Large intestine (tissue), 12 donors: Measurements from ENCODE around the gene MYH15. TPM values are rescaled to one million over a fixed set of nuclear protein-coding genes. Genes with fewer than 3 reads are reported as not detected.

Experiments
- DNase-seq, 2 donors: peaks; one replicate each; pipeline versions ENCODE4 v3.0.0 to v3.0.0-alpha.2; 2013
- H3K27ac ChIP-seq: one replicate; pipeline ENCODE4 v1.5.1; 2013; ENCODE audit warnings: low read length
- H3K27me3 ChIP-seq: 2 replicates; pipeline ENCODE4 v1.6.1; 2013; ENCODE audit warnings: low read length; ENCODE audit not compliant: control insufficient read depth, insufficient read depth
- H3K36me3 ChIP-seq: 2 replicates; pipeline ENCODE4 v1.6.1; 2013; ENCODE audit warnings: low read length; ENCODE audit not compliant: control insufficient read depth, insufficient read depth
- H3K4me1 ChIP-seq: one replicate; pipeline ENCODE4 v1.6.1; 2013; ENCODE audit warnings: low read length; ENCODE audit not compliant: control insufficient read depth, insufficient read depth
- H3K4me3 ChIP-seq: one replicate; pipeline ENCODE4 v1.5.1; 2013; ENCODE audit warnings: low read length
- H3K9me3 ChIP-seq: one replicate; pipeline ENCODE4 v1.6.1; 2013; ENCODE audit warnings: mild to moderate bottlenecking, low read depth, low read length, moderate library complexity; ENCODE audit not compliant: control insufficient read depth
- WGBS: methylation state at CpG from one replicate; pipeline ENCODE4 v1.1.5; 2013; ENCODE audit warnings: low lambda C conversion rate; ENCODE audit not compliant: insufficient coverage; 5-methylcytosine and 5-hydroxymethylcytosine counted together
- long read RNA-seq, 11 donors: transcript quantifications; one replicate each; lab custom pipeline, GENCODE V29; 2026
- polyA plus RNA-seq: library from polyadenylated mRNA; unstranded; fragments of 120-200 nt; gene quantifications from one replicate; pipeline ENCODE4 v1.2.1, GENCODE V29; 2013

Gene MYH15
- polyA plus RNA-seq, result 1.0 TPM
- long read RNA-seq, donor 1, result 0 reads
- long read RNA-seq, donor 2, result 0 reads
- long read RNA-seq, donor 3, result 0 reads
- long read RNA-seq, donor 4, result 0 reads
- long read RNA-seq, donor 5, result 0 reads
- long read RNA-seq, donor 6, result 0 reads
- long read RNA-seq, donor 7, result 0 reads
- long read RNA-seq, donor 8, result 0 reads
- long read RNA-seq, donor 9, result 0 reads
- long read RNA-seq, donor 10, result 0 reads
- long read RNA-seq, donor 11, result 0 reads

DNA sequence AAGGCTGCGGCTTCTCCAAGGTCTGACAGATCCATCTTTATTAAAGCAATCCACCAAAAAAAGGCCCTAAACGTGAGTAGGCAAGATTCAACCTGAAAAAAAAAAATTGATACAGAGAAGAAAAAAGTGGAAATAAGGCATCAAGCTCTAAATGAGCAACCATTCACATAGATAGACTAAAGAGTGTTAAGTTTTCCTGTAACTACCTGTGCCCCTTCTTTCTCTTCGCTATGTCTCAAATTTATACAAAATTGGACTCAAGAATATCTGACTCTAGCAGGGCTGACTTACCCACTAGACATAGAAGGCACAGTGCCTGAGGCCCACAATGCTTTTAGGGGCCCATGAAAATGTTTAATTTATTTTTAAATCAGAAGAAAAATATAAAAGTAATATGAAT lies at the start of gene MYH15:
Gene MYH15, minus strand, starts transcription at position 101 of the 400 bp plus-strand sequence. Its CDS starts 66 bp downstream, at position 35.
- Histone ChIP-seq H3K36me3 (no peaks in the 10 kb centered on the region), H3K9me3 (no peaks in the 10 kb centered on the region), H3K4me3 (no peak within 1 kb of the TSS), H3K27ac (no peak within 1 kb of the TSS), H3K27me3 (no peaks in the 10 kb centered on the region), H3K4me1 (no peaks in the 10 kb centered on the region)
- no peak for DNase-seq
- 100% methylated on average over 2 of the region's 3 CpGs for WGBS

DNA sequence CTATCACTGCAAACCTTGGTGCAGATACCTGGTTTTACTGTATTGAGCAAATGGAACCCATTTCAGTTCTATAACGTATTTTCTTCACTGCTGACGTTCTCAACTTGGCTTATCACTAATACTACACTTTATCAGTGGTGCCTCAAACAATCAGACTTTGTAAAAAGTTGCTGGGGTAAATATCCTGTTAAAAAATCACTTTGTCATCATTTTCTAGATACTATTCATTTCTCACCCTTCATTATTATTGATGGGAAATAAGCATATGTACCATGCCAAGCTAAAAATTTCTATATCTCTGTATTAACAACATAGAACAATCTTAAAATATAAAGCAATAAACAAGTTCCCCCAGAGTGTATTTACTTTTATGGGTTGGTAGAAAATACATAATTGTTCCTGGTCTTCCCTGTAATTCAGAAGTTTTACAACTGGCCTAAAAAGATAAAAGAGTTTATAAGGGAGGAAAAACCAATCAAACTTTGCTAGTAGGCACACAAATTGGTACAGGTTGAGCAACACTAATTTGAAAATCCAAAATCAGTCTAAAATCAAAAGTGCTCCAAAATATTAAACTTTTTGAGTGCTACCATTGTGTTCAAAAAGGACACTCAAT lies 45.7 kb upstream of the MYH15 start:
- no peak overlapping the region for H3K27ac ChIP-seq
- no peak for DNase-seq
- H3K4me1 ChIP-seq, result no peaks in the 10 kb centered on the region
- no peaks in the 10 kb centered on the region for H3K9me3 ChIP-seq
- H3K36me3 ChIP-seq, result peaks cover 3% of the 10 kb centered on the region
- WGBS, result 40% methylated on average over 1 of the region's 2 CpGs
- no peaks in the 10 kb centered on the region for H3K27me3 ChIP-seq
- no peak overlapping the region for H3K4me3 ChIP-seq

DNA sequence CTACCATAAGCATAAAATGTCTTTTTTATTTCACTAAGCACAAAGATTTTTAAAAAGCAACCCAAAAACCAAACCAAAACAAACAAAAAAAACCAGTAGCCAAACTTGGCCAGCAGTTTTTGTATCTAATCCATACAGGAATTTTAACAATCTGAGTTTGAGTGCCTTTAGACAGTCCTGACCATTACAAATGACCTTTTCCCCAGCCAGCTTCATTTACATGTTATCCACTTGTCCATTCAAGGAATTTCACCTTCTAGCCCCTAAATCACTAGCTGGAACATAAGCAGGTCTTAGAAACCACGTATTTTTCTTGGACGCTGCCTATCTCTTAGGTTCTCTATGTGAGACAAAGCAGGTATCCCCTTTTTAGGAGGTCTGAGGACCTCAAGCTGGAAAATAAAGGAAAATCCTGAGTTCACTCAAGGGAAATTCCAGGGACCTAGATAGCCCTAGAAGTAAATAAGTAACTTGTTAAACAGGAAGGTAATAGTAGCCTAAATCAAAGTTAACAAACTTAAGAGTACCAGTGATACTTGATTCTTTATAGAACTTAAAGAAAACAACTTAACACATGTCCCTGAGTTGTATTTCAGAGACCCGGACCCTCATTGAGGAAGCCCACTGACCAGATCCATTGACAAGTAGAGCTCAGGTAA lies 44.6 kb upstream of the MYH15 start:
- Histone ChIP-seq H3K9me3 (no peaks in the 10 kb centered on the region), H3K4me1 (no peaks in the 10 kb centered on the region), H3K27me3 (no peaks in the 10 kb centered on the region), H3K4me3 (no peak overlapping the region), H3K27ac (peak overlapping the region; percentile 20), H3K36me3 (peaks cover 3% of the 10 kb centered on the region)
- no CpG with 5 or more reads among the region's 3 CpGs for WGBS
- DNase-seq, result peak in 1 of 2 donors; percentile 35

DNA sequence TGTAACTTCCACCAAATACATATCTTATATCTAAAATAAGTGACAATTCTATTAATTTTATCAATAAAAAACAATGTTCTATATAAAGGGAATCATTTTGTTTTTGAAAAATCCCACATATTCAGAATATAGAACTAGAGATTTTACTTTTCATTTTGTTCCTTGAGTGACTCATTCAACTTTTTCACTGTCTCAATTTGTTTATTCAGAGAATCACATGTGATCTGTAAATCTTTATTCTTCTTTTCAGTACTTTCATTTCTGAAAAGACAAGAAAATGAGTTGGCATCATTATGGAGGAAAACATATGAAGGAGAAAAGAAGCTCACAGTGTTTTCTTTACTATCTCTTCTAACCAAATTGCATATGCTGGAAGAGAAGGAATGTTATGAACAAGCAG lies 43.8 kb upstream of the MYH15 start:
- H3K36me3 ChIP-seq, result peaks cover 3% of the 10 kb centered on the region
- H3K27ac ChIP-seq, result no peak overlapping the region
- H3K4me3 ChIP-seq, result no peak overlapping the region
- H3K9me3 ChIP-seq, result no peaks in the 10 kb centered on the region
- no peaks in the 10 kb centered on the region for H3K4me1 ChIP-seq
- H3K27me3 ChIP-seq, result no peaks in the 10 kb centered on the region
- no peak for DNase-seq

DNA sequence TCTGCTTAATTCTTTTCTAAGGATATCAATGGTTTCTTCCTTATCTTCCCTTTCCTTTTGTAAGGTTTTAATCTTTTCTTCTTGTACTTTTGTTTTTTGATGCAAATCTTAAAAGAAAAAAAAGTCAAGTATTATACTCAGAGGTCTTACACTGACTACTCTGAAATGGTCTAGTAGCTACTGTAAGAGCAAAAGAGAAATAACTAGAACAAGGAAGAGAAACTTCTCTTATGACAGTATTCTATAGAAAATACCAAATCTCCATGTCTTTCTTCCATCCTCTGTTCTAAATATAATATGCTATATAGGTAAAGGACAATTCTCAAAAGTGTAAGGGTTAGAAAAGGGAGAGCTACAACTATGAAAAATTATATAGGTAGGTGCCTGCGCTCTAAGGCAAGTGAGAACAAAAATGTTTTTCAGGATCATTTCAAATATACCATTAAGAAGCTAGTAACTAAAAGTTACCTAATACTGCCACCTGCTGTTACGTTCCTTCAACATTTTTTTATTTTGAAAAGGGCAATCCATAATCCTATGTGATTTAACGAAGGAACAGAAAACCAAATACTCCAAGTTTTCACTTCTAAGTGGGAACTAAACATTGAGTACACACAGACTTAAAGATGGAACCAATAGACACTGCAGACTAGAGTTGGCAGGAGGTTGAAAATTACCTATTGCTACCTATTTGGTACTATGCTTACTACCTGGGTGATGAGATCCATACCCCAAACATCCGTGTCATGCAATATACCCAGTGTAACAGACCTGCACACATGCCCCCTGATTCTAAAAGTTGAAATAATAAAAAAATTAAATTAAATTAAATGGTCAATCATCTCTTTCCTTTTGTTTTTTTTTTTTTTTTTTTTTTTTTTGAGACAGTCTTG lies 42.1 kb upstream of the MYH15 start:
- no peaks in the 10 kb centered on the region for H3K4me1 ChIP-seq
- DNase-seq, result peak; percentile 14 to 31
- no peak overlapping the region for H3K27ac ChIP-seq
- 63% methylated on average over 3 of the region's 4 CpGs for WGBS
- no peak overlapping the region for H3K4me3 ChIP-seq
- no peaks in the 10 kb centered on the region for H3K27me3 ChIP-seq
- H3K9me3 ChIP-seq, result no peaks in the 10 kb centered on the region
- no peaks in the 10 kb centered on the region for H3K36me3 ChIP-seq

DNA sequence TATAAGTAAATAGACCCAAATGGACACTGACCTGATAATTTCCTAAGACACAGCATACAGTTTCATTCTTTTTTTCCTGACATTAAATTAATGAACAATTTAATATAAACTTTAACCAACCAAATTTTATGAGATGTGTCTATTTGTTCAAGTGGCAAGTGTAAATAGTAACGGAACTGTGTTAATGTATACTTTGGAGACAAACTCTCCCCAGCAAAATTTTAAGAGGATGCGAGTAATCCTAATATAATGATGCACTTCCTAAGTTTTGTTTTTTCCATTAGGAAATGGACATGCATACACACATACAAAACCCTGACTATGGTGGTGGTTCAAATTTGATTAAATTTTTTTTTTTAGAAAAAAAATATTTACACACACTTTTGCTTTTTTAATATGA lies 38.5 kb upstream of the MYH15 start:
- no peaks in the 10 kb centered on the region for H3K27me3 ChIP-seq
- no peaks in the 10 kb centered on the region for H3K4me1 ChIP-seq
- no peak overlapping the region for H3K27ac ChIP-seq
- no peaks in the 10 kb centered on the region for H3K9me3 ChIP-seq
- no CpG with 5 or more reads among the region's 2 CpGs for WGBS
- H3K4me3 ChIP-seq, result no peak overlapping the region
- DNase-seq, result no peak
- no peaks in the 10 kb centered on the region for H3K36me3 ChIP-seq

DNA sequence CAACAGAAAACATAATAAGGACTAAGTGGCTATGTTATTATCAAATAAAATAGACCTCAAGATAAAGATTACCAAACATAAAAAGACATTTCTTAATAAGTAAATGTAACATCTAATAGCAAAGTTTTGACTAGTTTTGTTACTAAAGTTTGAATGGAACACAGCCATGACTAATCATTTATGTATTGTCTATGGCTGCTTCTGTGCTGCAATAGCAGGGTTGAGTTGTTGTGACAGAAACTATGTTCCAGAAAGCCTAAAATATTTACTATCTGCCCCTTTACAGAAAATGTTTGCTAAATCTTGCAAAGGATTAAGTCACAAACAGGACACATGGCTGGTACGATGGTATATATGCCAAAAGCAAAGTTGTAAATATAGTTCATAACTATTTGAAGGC lies 37.9 kb upstream of the MYH15 start:
- H3K4me3 ChIP-seq, result no peak overlapping the region
- no peaks in the 10 kb centered on the region for H3K27me3 ChIP-seq
- no peaks in the 10 kb centered on the region for H3K9me3 ChIP-seq

DNA sequence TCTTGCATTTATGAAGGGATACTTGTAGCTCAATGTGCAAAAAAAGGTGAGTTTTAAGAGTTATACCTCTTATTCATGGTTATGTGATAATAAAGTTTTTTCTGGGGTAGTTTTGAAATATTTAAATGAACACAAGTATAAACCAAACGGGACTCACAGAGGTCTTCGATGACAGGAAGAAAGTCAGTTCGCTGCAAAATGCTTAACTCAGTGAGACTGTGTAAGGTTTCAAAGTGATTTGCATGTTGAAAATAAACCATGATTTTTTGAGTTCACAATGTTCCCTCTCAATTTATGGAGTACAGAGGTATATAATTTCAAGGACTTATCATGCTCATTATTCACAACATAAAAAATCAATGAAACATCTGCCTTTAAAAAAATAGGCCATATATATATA lies 36.3 kb upstream of the MYH15 start:
- H3K27ac ChIP-seq, result no peak overlapping the region
- WGBS, result no CpG with 5 or more reads among the region's 3 CpGs
- H3K4me3 ChIP-seq, result no peak overlapping the region

More for the DNA sequence above, 37.9 kb upstream of the MYH15 start:
- no peaks in the 10 kb centered on the region for H3K4me1 ChIP-seq
- no peak overlapping the region for H3K27ac ChIP-seq
- peaks cover 4% of the 10 kb centered on the region for H3K36me3 ChIP-seq
- DNase-seq, result no peak
- WGBS, result no CpG with 5 or more reads among the region's 1 CpG

DNA sequence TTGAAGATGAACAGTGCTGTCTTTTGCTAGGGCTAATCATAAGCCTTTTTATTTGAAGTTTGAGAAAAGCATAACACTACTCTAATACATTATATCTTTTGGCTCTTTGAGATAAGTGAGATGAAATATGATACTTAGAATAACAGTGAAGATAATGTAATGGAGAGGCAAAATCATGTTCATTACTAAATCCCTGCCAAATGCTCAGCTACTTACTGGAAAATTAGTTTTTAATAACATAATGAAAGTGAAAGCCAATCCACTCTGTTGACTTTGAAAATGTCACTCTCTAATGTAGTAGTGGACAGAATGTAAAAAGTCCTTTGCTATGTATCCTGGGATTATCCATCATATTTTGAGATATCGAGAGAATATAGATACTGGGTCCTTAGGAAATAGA lies 35.9 kb upstream of the MYH15 start:
- Histone ChIP-seq H3K4me3 (no peak overlapping the region), H3K27me3 (no peaks in the 10 kb centered on the region), H3K4me1 (no peaks in the 10 kb centered on the region), H3K36me3 (peaks cover 6% of the 10 kb centered on the region), H3K9me3 (no peaks in the 10 kb centered on the region), H3K27ac (no peak overlapping the region)
- WGBS, result no CpG with 5 or more reads among the region's 1 CpG
- DNase-seq, result no peak

More for the DNA sequence above, 36.3 kb upstream of the MYH15 start:
- DNase-seq, result no peak
- H3K27me3 ChIP-seq, result no peaks in the 10 kb centered on the region
- H3K9me3 ChIP-seq, result no peaks in the 10 kb centered on the region
- H3K36me3 ChIP-seq, result peaks cover 6% of the 10 kb centered on the region
- no peaks in the 10 kb centered on the region for H3K4me1 ChIP-seq

DNA sequence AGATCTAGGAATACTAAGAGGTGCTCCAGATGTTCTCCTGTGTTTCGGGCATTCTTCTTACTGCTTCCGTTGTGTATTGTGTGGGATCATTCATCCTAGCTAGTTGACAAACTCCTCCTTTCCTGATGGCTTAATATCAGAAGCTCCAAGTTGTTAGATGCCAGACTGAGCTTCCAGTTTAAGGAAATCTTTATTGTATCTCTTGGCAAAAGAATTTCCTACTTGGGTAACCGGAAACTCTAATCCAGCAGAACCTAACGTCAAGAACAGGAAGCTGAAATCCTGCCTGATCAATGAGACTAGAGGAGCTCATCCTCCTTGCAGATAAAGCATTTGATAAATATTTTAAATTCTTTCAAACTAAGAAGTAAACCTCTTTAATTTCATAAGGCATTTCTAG lies 27.7 kb upstream of the MYH15 start:
- H3K27ac ChIP-seq, result no peak overlapping the region
- 89% methylated on average over 2 of the region's 4 CpGs for WGBS
- no peaks in the 10 kb centered on the region for H3K27me3 ChIP-seq
- H3K4me3 ChIP-seq, result no peak overlapping the region
- H3K9me3 ChIP-seq, result no peaks in the 10 kb centered on the region
- H3K4me1 ChIP-seq, result no peaks in the 10 kb centered on the region
- no peak for DNase-seq
- no peaks in the 10 kb centered on the region for H3K36me3 ChIP-seq
